Caco-2 (cell line): ENCODE measurements around the gene FHIT. TPM values are rescaled to one million over a fixed set of nuclear protein-coding genes. Genes with fewer than 3 reads are reported as not detected.

Source experiments
- BruUV-seq: library from RNA; stranded (reverse); fragments of 400-500 nt; replicated peaks from 2 replicates; lab custom pipeline; 2021; lab: Mats Ljungman, UMichigan
- CTCF ChIA-PET: fragments of 300-600 bp; sonication (Branson Sonifier 250); formaldehyde crosslinking; loops from one replicate; lab custom pipeline; 2022; ENCODE audit warnings: antibody characterized with exemption; lab: Charles Lee
- POLR2A ChIA-PET: fragments of 300-600 bp; sonication (Branson Sonifier 250); formaldehyde crosslinking; loops from one replicate; lab custom pipeline; 2022; ENCODE audit warnings: antibody characterized with exemption; lab: Charles Lee
- DNase-seq, 2 experiments: peaks; one replicate each; pipeline versions ENCODE4 v3.0.0 to v3.0.0-alpha.2; 2020 to 2022
- H3K27me3 ChIP-seq: replicated peaks from 2 replicates; pipeline ENCODE4 v1.6.0; 2011; ENCODE audit warnings: low read length; ENCODE audit not compliant: control insufficient read depth, insufficient read depth
- H3K36me3 ChIP-seq: 2 replicates; pipeline ENCODE4 v1.5.1; 2011; ENCODE audit warnings: low read length; ENCODE audit not compliant: control insufficient read depth, insufficient read depth
- H3K4me1 ChIP-seq: fragments of 250-450 bp; sonication (Bioruptor Pico); 2 replicates; pipeline ENCODE4 v1.5.1; 2020; ENCODE audit warnings: mild to moderate bottlenecking
- H3K4me3 ChIP-seq: 2 replicates; pipeline ENCODE4 v1.5.1; 2011; ENCODE audit warnings: low read depth, mild to moderate bottlenecking, control low read depth, low read length
- H3K9me3 ChIP-seq: fragments of 250-450 bp; sonication (Bioruptor Pico); 2 replicates; pipeline ENCODE4 v1.5.1; 2020; ENCODE audit warnings: mild to moderate bottlenecking, moderate library complexity
- H3K27ac Mint-ChIP-seq: one replicate; pipeline ENCODE4 v1.8.0; 2022; ENCODE audit warnings: mixed read lengths; ENCODE audit not compliant: unreplicated experiment
- H3K27me3 Mint-ChIP-seq: one replicate; pipeline ENCODE4 v1.8.0; 2022; ENCODE audit warnings: mixed read lengths; ENCODE audit not compliant: insufficient read depth, unreplicated experiment
- H3K36me3 Mint-ChIP-seq: one replicate; pipeline ENCODE4 v1.8.0; 2022; ENCODE audit warnings: mild to moderate bottlenecking, mixed read lengths; ENCODE audit not compliant: insufficient read depth, unreplicated experiment
- H3K4me1 Mint-ChIP-seq: one replicate; pipeline ENCODE4 v1.8.0; 2022; ENCODE audit warnings: low read depth, mixed read lengths; ENCODE audit not compliant: unreplicated experiment
- H3K4me3 Mint-ChIP-seq: one replicate; pipeline ENCODE4 v1.8.0; 2022; ENCODE audit warnings: mild to moderate bottlenecking, moderate library complexity, mixed read lengths; ENCODE audit not compliant: unreplicated experiment
- H3K9me3 Mint-ChIP-seq: one replicate; pipeline ENCODE4 v1.8.0; 2022; ENCODE audit warnings: mixed read lengths; ENCODE audit not compliant: unreplicated experiment
- intact Hi-C: fragments of 100-400 bp; cut with micrococcal nuclease; formaldehyde crosslinking; loops from one replicate; pipeline ENCODE4 v1.10.0; 2022; ENCODE audit not compliant: unreplicated experiment
- total RNA-seq: library from RNA; stranded (reverse); gene quantifications from 2 replicates; pipeline ENCODE4 v1.2.3, GENCODE V29; 2022
- TF ChIP-seq, protein P1 (sequence below), 2 experiments: fragments of 200-600 bp in 1 of 2; IDR thresholded peaks; 1 replicate in 1 of 2; 2 replicates in 1 of 2; pipeline versions ENCODE4 v1.5.1 to v1.8.0; 2011 to 2022; ENCODE audit warnings: antibody characterized with exemption in 1 of 2, control low read depth in 1 of 2, inconsistent platforms in 1 of 2, low read depth in 1 of 2, low read length in 1 of 2, mild to moderate bottlenecking in 1 of 2, moderate library complexity in 1 of 2; ENCODE audit not compliant: insufficient read depth in 1 of 2, severe bottlenecking in 1 of 2, unreplicated experiment in 1 of 2

Gene FHIT
- total RNA-seq, 1 experiment from 2014 or later, result 8.3 TPM

DNA sequence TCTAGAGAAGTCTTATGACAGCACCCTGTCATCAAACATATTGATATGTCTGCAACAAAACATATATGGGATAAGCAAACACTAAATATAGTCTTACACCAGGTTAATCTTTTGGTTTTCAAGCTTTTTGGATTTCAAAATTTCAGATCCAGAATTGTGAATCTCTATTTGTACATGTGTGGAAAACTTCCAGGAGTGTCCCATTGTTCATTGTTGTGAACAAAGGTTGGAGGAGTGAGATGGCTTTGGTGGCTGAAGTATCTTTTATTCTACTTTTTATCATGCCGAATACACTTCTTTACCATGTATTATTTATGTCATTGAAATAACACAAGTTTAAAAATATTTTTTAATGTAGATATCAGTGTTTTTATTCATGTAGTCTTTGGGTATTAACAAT is 5.9 kb upstream of the FHIT start:
- TF ChIP-seq, protein P1, sequence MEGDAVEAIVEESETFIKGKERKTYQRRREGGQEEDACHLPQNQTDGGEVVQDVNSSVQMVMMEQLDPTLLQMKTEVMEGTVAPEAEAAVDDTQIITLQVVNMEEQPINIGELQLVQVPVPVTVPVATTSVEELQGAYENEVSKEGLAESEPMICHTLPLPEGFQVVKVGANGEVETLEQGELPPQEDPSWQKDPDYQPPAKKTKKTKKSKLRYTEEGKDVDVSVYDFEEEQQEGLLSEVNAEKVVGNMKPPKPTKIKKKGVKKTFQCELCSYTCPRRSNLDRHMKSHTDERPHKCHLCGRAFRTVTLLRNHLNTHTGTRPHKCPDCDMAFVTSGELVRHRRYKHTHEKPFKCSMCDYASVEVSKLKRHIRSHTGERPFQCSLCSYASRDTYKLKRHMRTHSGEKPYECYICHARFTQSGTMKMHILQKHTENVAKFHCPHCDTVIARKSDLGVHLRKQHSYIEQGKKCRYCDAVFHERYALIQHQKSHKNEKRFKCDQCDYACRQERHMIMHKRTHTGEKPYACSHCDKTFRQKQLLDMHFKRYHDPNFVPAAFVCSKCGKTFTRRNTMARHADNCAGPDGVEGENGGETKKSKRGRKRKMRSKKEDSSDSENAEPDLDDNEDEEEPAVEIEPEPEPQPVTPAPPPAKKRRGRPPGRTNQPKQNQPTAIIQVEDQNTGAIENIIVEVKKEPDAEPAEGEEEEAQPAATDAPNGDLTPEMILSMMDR (IDR thresholded peaks at IDR 0.05; ENCODE audit: insufficient read depth in 1 of 2, low read depth in 1 of 2, low read length in 1 of 2, severe bottlenecking in 1 of 2, unreplicated experiment in 1 of 2), result no peak
- Histone ChIP-seq H3K4me3 (no peak overlapping the region), H3K36me3 (no peaks in the 10 kb centered on the region), H3K27me3 (no peaks in the 10 kb centered on the region), H3K9me3 (no peaks in the 10 kb centered on the region), H3K4me1 (no peaks in the 10 kb centered on the region)
- H3K4me1 Mint-ChIP-seq, result no peaks in the 10 kb centered on the region
- H3K4me3 Mint-ChIP-seq, result no peak overlapping the region
- CTCF ChIA-PET, result no interaction called here
- H3K27me3 Mint-ChIP-seq, result peaks cover 6% of the 10 kb centered on the region
- no peak for DNase-seq
- intact Hi-C loops, result no loop called here
- no peaks in the 10 kb centered on the region for H3K9me3 Mint-ChIP-seq
- H3K27ac Mint-ChIP-seq, result no peak overlapping the region
- no TSS peak for BruUV-seq
- POLR2A ChIA-PET, result no interaction called here
- no peaks in the 10 kb centered on the region for H3K36me3 Mint-ChIP-seq

DNA sequence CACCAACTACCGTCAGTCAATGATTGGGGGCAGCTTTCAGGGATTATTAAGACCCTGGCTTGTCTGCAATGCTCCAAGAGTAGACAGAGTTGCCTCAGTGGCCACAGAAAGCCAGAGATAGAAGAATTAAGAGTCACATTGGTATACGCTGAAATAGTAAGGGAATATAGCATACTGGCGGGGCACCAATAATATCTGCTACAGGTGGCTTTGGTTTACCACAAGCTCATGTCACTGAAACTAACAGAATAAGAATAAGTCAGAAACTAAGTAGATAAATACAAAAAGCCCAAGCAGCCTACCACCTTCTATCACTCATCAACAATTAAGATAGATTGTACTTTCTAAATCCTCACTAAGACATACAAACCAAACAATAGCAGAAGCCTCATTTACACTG is 2.5 kb upstream of the FHIT start:
- Histone ChIP-seq H3K9me3 (no peaks in the 10 kb centered on the region), H3K4me1 (no peaks in the 10 kb centered on the region), H3K4me3 (no peak overlapping the region), H3K36me3 (no peaks in the 10 kb centered on the region), H3K27me3 (no peaks in the 10 kb centered on the region)
- no peaks in the 10 kb centered on the region for H3K27me3 Mint-ChIP-seq
- H3K4me3 Mint-ChIP-seq, result no peak overlapping the region
- BruUV-seq, result no TSS peak
- no peak overlapping the region for H3K27ac Mint-ChIP-seq
- ChIA-PET CTCF (no interaction called here), POLR2A (no interaction called here)
- DNase-seq, result no peak
- H3K4me1 Mint-ChIP-seq, result no peaks in the 10 kb centered on the region
- intact Hi-C loops, result no loop called here
- no peaks in the 10 kb centered on the region for H3K9me3 Mint-ChIP-seq
- TF ChIP-seq, protein P1 (IDR thresholded peaks at IDR 0.05; ENCODE audit: insufficient read depth in 1 of 2, low read depth in 1 of 2, low read length in 1 of 2, severe bottlenecking in 1 of 2, unreplicated experiment in 1 of 2), result no peak
- H3K36me3 Mint-ChIP-seq, result no peaks in the 10 kb centered on the region

DNA sequence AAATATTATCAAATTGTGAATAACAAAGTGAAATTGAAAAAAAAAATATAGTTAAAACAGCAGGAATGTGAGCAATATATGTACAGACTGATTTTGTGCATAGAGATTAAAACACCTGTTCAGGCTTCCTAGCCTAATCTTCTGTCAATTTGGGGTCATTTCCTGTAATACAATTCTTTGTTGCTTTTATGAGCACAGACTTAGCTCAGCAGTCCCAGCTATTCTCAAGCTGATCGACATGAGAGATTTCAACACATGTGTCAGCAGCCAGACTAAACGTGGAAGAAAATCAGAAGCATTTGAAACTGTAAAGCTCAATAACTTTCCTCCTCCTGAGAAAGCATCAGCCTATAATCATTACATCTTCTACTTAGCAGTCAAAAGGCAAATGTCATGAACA is 1.6 kb upstream of the FHIT start:
- Mint-ChIP-seq H3K27me3 (no peaks in the 10 kb centered on the region), H3K36me3 (no peaks in the 10 kb centered on the region), H3K9me3 (no peaks in the 10 kb centered on the region), H3K4me1 (no peaks in the 10 kb centered on the region), H3K4me3 (peak overlapping the region; percentile 80), H3K27ac (no peak overlapping the region)
- ChIA-PET POLR2A (no interaction called here), CTCF (no interaction called here)
- TF ChIP-seq, protein P1 (IDR thresholded peaks at IDR 0.05; ENCODE audit: insufficient read depth in 1 of 2, low read depth in 1 of 2, low read length in 1 of 2, severe bottlenecking in 1 of 2, unreplicated experiment in 1 of 2), result no peak
- BruUV-seq, result no TSS peak
- no peaks in the 10 kb centered on the region for H3K4me1 ChIP-seq
- H3K36me3 ChIP-seq, result no peaks in the 10 kb centered on the region
- no peak for DNase-seq
- no peaks in the 10 kb centered on the region for H3K27me3 ChIP-seq
- intact Hi-C loops, result no loop called here
- H3K4me3 ChIP-seq, result no peak overlapping the region
- no peaks in the 10 kb centered on the region for H3K9me3 ChIP-seq
